Fibroblast of mammary gland (primary cell): Measurements from ENCODE around the gene DENND11.
A peak's percentile ranks its signal among the peaks of the same experiment; 100 is the strongest.
"Not testable (repeated sequence)": the region's sequence is repeated elsewhere in the genome, so short reads cannot be mapped to it uniquely, and the experiment has no call there.

Source experiments
- DNase-seq: peaks from one replicate; pipeline ENCODE4 v3.0.0-alpha.2; 2010; ENCODE audit warnings: low read depth
- H3K4me3 ChIP-seq: 2 replicates; pipeline ENCODE4 v1.5.1; 2011; ENCODE audit warnings: low read depth, mild to moderate bottlenecking, low read length, moderate library complexity; ENCODE audit not compliant: control insufficient read depth
- CTCF ChIP-seq: conservative IDR thresholded peaks from 2 replicates; pipeline ENCODE4 v1.5.1; 2011; ENCODE audit warnings: low read depth, low read length, inconsistent platforms; ENCODE audit not compliant: control insufficient read depth, insufficient read depth

DENND11 gene

GRCh38 chr7:141697211-141697871, 4.6 kb downstream of the DENND11 start:
- TF ChIP-seq CTCF = no peak
- H3K4me3 ChIP-seq = no peak overlapping the region
- peak; percentile 63 for DNase-seq

- no peak for DNase-seq
- H3K4me3 ChIP-seq = no peak overlapping the region
- no peak for TF ChIP-seq CTCF
Observed at GRCh38 chr7:141696348-141696747, 5.6 kb downstream of the DENND11 start.

GRCh38 chr7:141695803-141696289, 6.1 kb downstream of the DENND11 start:
- H3K4me3 ChIP-seq = no peak overlapping the region
- no peak for DNase-seq
- TF ChIP-seq CTCF = no peak

GRCh38 chr7:141693082-141693481, 8.9 kb downstream of the DENND11 start:
- no peak overlapping the region for H3K4me3 ChIP-seq
- peak; percentile 21 for DNase-seq
- TF ChIP-seq CTCF = no peak

GRCh38 chr7:141691961-141692360, 10.0 kb downstream of the DENND11 start:
- no peak for TF ChIP-seq CTCF
- H3K4me3 ChIP-seq = no peak overlapping the region
- DNase-seq = no peak

GRCh38 chr7:141691540-141691939, 10.4 kb downstream of the DENND11 start:
- no peak overlapping the region for H3K4me3 ChIP-seq
- no peak for TF ChIP-seq CTCF
- no peak for DNase-seq

GRCh38 chr7:141689072-141689825, 12.7 kb downstream of the DENND11 start:
- not testable (repeated sequence) for H3K4me3 ChIP-seq, DNase-seq
